ENCODE results near the gene SRSF2. TPM values are rescaled to one million over a fixed set of nuclear protein-coding genes. Genes with fewer than 3 reads are reported as not detected.
"Not testable (repeated sequence)": the region's sequence is repeated elsewhere in the genome, so short reads cannot be mapped to it uniquely, and the experiment has no call there.

Gene SRSF2
- total RNA-seq, 1 donor from 2014 or later: 122 TPM

DNA sequence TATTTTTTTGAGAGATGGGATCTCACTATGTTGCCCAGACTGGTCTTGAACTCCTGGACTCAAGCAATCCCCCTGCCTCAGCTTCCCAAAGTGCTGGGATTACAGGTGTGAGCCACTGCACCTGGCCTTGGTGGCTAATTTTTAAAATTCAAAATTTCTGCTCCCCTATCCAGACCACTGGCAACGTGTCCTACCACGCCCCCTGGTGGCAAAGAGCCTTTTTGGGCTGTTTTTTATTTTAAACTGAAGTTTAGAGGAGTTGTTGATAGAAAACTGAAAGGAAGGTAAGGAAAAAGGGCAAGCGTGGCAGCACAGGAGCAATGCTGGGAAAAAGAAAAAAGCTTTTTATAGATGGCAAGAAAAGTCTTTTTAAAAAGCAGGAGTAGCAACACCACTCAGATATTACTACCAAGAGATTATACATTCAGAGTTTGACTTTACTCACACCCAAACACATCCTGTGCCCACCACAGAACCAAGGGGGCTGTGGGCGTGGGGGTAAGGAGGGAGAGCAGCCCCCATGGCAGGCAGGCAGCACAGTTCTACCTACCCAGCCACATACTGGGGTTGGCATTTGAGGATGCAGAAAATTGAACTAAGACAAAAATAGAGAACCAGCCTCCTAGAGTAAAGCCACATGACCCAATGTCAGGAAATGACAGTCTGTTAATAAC, 22.2 kb downstream of the SRSF2 start:
- intact Hi-C loops (cut with DNase I): no loop called here
- H3K27me3 ChIP-seq (ENCODE audit: low read depth): no peaks in the 10 kb centered on the region
- no peak overlapping the region for H3K4me3 ChIP-seq
- H3K36me3 ChIP-seq: peaks cover 69% of the 10 kb centered on the region
- peak; percentile 73 for DNase-seq
- H3K4me1 ChIP-seq: peaks cover 42% of the 10 kb centered on the region
- H3K27ac ChIP-seq: peak overlapping the region; percentile 69
- TF ChIP-seq, protein P1, sequence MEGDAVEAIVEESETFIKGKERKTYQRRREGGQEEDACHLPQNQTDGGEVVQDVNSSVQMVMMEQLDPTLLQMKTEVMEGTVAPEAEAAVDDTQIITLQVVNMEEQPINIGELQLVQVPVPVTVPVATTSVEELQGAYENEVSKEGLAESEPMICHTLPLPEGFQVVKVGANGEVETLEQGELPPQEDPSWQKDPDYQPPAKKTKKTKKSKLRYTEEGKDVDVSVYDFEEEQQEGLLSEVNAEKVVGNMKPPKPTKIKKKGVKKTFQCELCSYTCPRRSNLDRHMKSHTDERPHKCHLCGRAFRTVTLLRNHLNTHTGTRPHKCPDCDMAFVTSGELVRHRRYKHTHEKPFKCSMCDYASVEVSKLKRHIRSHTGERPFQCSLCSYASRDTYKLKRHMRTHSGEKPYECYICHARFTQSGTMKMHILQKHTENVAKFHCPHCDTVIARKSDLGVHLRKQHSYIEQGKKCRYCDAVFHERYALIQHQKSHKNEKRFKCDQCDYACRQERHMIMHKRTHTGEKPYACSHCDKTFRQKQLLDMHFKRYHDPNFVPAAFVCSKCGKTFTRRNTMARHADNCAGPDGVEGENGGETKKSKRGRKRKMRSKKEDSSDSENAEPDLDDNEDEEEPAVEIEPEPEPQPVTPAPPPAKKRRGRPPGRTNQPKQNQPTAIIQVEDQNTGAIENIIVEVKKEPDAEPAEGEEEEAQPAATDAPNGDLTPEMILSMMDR (IDR thresholded peaks at IDR 0.05): peak; percentile 82
- ATAC-seq: peak; percentile 25 to 34
- H3K9me3 ChIP-seq: no peaks in the 10 kb centered on the region

DNA sequence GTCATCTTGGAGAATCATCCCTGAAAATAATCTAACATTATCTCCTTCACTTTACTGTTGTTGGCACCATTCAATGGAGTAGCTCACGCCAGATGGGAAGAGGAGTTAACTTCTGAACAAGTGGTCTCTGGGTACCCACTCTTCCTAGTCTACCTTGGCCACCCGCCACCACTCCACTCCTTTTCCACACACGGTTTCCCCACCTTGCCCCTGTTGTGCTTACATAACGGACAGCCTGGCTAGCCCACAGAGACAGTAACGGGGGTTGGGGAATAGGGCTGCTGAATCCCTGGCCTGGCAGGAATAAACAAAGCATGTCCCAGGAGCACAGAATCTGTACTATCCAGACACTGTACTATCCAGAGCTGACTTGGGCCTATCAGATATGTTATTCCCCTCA, 22.8 kb downstream of the SRSF2 start:
- no peaks in the 10 kb centered on the region for H3K9me3 ChIP-seq
- intact Hi-C loops (cut with DNase I): no loop called here
- peaks cover 63% of the 10 kb centered on the region for H3K36me3 ChIP-seq
- H3K4me1 ChIP-seq: peaks cover 42% of the 10 kb centered on the region
- no peaks in the 10 kb centered on the region for H3K27me3 ChIP-seq (ENCODE audit: low read depth)
- no peak overlapping the region for H3K27ac ChIP-seq
- no peak for ATAC-seq
- no peak for DNase-seq
- H3K4me3 ChIP-seq: no peak overlapping the region
- TF ChIP-seq, protein P1 (IDR thresholded peaks at IDR 0.05): no peak

DNA sequence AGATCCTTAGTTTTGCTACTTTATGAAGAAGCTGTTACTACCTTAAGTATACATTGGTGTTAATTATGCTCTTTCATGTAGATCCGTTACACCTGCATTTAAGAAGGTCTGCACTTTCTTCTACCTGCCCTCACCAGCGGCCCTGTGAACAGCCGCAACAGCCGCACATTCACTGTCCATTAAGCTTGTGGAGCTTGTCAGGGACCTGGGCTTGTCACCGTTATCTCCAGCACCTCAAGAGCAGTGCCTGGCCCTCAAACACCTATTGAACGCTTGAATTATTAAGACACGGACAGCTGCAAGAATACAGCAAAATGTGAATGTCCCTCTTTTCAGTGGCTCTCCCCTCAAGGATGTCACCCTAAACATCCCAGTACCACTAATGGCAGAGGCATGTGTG, 23.4 kb downstream of the SRSF2 start:
- Histone ChIP-seq H3K36me3 (peaks cover 57% of the 10 kb centered on the region), H3K4me3 (no peak overlapping the region), H3K9me3 (no peaks in the 10 kb centered on the region), H3K4me1 (peaks cover 48% of the 10 kb centered on the region), H3K27me3 (ENCODE audit: low read depth) (no peaks in the 10 kb centered on the region), H3K27ac (no peak overlapping the region)
- no peak for DNase-seq
- TF ChIP-seq, protein P1 (IDR thresholded peaks at IDR 0.05): no peak
- ATAC-seq: no peak
- intact Hi-C loops (cut with DNase I): no loop called here

DNA sequence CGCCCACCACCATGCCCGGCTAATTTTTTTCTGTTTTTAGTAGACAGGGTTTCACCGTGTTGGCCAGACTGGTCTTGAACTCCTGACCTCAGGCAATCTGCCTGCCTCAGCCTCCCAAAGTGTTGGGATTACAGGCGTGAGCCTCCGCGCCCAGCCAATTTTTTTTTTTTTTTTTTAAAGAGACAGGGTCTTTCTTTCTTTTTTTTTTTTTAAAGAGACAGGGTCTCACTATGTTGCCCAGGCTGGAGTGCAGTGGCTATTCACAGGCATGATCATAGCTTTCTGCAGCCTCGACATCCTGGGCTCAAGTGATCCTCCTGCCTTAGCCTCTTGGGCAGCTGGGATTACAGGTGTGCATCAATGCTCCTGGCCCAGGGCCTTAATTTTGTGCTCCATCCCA, 24.8 kb downstream of the SRSF2 start:
- Histone ChIP-seq H3K4me1 (peaks cover 61% of the 10 kb centered on the region), H3K36me3 (peaks cover 42% of the 10 kb centered on the region)
- ATAC-seq; H3K9me3 ChIP-seq; intact Hi-C loops (cut with DNase I); H3K27ac ChIP-seq; DNase-seq; H3K27me3 ChIP-seq (ENCODE audit: low read depth); H3K4me3 ChIP-seq: not testable (repeated sequence)

DNA sequence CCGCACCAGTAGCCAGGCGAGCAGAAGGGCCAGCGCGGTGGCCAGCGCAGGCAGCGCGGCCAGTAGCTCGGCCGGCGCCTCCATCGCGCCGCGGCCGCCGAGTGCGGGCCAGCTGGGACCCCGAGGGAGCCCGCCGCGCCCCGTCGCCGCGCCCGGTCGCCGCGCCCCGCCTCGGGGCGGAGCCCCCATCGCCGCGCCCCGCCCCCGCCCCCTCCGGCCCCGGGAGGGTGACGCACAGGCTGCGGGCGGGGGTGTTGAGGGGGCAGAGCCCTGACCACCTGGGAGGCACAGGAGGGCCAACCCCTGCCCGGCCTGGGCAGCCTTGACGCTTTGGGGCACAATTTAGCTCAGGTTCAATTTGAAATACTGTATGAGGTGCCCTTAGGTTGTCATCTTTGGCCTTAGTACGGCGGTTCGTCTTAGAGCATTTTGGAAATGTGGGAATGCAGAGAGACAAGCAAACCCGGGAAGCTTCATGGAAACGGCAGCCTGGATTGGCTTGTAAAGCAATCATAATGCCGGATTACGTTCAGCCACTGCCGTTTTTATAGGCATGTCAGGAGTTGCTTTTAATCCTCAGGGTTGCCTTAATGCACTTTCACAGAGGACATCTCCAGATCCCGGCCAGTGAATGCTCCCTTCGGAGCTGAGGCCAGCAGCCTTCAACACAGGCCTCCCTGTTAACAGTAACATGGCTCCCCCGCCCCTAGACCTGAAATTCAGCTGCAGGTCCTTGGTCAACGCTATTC, 26.1 kb downstream of the SRSF2 start, which contains the start of gene MXRA7:
TSS of gene MXRA7 (minus strand) at position 103 of the 749 bp plus-strand sequence. CDS start at position 84, 19 bp downstream.
- Histone ChIP-seq H3K4me1 (peaks cover 56% of the 10 kb centered on the region), H3K27ac (peak within 1 kb of the TSS; percentile 86), H3K36me3 (peaks cover 30% of the 10 kb centered on the region), H3K4me3 (peak within 1 kb of the TSS; percentile 74), H3K27me3 (ENCODE audit: low read depth) (no peaks in the 10 kb centered on the region), H3K9me3 (no peaks in the 10 kb centered on the region)
- TF ChIP-seq, protein P1 (IDR thresholded peaks at IDR 0.05): no peak
- peak; percentile 79 for DNase-seq
- peak; percentile 82 to 84 for ATAC-seq
- intact Hi-C loops (cut with DNase I): no loop called here

DNA sequence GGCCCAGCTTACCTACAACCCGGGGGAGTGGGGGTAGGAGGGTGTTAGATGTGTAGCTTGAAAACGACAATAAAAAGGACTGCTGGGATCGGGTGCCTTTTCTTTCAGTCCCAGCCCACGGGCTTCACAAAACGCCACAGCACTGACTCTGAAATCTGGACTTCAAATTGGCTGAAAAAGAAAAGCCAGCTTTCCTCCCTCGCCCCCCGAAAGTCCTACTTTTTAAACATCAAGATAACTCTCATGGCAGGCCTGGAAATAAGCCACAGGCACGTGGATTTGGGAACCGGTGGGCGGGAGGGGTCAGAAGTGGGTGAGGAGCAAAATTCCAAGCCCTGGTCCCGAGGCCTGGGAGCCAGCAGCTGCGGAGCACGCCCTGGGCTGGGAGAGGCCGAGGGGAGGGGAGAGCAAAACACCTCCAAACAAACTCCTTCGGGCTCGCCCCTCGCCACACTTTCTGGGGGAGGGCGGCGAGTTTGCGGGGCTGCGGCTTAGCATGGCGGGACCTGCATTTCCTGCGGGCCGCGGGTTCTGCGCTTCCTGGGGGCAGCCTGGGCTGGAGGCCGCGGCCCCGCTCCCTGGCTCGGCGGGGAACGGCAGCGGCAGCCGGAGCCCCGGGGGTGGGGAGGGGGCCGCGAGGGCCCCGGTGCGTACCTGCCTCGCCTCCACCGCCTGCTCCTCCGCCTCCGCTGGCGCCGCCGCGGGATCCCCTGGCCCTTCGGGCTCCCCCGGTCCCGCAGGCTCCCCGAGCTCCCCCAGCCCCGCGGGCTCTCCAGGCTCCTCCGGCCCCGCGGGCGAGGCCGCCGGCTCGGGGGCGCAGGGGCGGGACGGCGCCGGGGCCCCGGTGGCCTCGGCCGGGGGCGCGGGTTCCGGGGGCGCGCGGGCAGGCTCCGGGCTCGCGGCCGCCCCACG, 26.9 kb downstream of the SRSF2 start:
- H3K9me3 ChIP-seq; H3K27me3 ChIP-seq (ENCODE audit: low read depth); intact Hi-C loops (cut with DNase I): not testable (repeated sequence)
- peaks cover 21% of the 10 kb centered on the region for H3K36me3 ChIP-seq
- H3K4me1 ChIP-seq: peaks cover 48% of the 10 kb centered on the region
- ATAC-seq: peak; percentile 31 to 49
- DNase-seq: peak; percentile 50
- H3K27ac ChIP-seq: peak overlapping the region; percentile 86
- peak overlapping the region; percentile 74 for H3K4me3 ChIP-seq
